Activated CD8-positive, alpha-beta T cell treated with anti-CD3 and anti-CD28 coated beads for 36 hours (primary cell): Measurements from ENCODE around the gene RBM45. TPM values are rescaled to one million over a fixed set of nuclear protein-coding genes. Genes with fewer than 3 reads are reported as not detected.

Source experiments
- ATAC-seq: fragments of 200-7000 bp; cut with Tn5 transposase; one replicate; pipeline ENCODE4 v1.10.0; 2021; ENCODE audit warnings: mild to moderate bottlenecking, moderate library complexity
- CTCF ChIA-PET: fragments of 350-600 bp; sonication (Branson Sonifier 250); formaldehyde crosslinking; loops from one replicate; lab custom pipeline; 2021; ENCODE audit warnings: antibody characterized with exemption; lab: Charles Lee
- POLR2A ChIA-PET: fragments of 350-600 bp; sonication (Branson Sonifier 250); formaldehyde crosslinking; loops from one replicate; lab custom pipeline; 2021; ENCODE audit warnings: antibody characterized with exemption; lab: Charles Lee
- DNase-seq: peaks from one replicate; pipeline ENCODE4 v3.0.0-alpha.2; 2020
- H3K27ac Mint-ChIP-seq: one replicate; pipeline ENCODE4 v1.8.0; 2021; ENCODE audit warnings: mild to moderate bottlenecking, mixed read lengths
- H3K27me3 Mint-ChIP-seq: one replicate; pipeline ENCODE4 v1.8.0; 2021; ENCODE audit warnings: mixed read lengths
- H3K36me3 Mint-ChIP-seq: one replicate; pipeline ENCODE4 v1.8.0; 2021; ENCODE audit warnings: low read depth, mixed read lengths
- H3K4me1 Mint-ChIP-seq: one replicate; pipeline ENCODE4 v1.8.0; 2021; ENCODE audit warnings: low read depth, mixed read lengths
- H3K4me3 Mint-ChIP-seq: one replicate; pipeline ENCODE4 v1.8.0; 2021; ENCODE audit warnings: mild to moderate bottlenecking, moderate library complexity, mixed read lengths
- H3K9me3 Mint-ChIP-seq: one replicate; pipeline ENCODE4 v1.8.0; 2021; ENCODE audit warnings: mixed read lengths
- intact Hi-C: fragments of 100-400 bp; cut with micrococcal nuclease; formaldehyde crosslinking; loops from one replicate; pipeline ENCODE4 v1.10.0; 2022
- total RNA-seq, 2 experiments: library from RNA; stranded (reverse); gene quantifications; one replicate each; pipeline ENCODE4 v1.2.3, GENCODE V29; 2021
- TF ChIP-seq, protein P1 (sequence below): fragments of 200-600 bp; IDR thresholded peaks from one replicate; pipeline ENCODE4 v1.8.0; 2022; ENCODE audit warnings: antibody characterized with exemption, mild to moderate bottlenecking

RBM45 gene
- total RNA-seq, 2 experiments from 2014 or later: 9.0 to 10.6 TPM

DNA sequence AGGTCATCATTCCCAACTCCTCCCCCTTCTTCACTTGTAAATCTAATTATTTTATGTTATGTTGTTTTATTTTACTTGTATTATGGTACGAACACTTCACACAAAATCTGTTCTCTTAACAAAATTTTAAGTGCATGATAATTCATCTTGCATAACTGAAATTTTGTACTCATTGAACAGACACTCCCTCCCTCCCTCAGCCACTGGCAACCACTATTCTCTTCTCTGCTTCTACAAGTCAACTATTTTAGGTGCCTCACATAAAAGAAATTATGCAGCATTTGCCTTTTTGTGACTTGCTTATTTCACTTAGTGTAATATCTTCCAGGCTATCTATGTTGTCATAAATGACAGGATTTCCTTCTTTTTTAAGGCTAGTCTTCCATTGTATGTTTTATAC is 51.7 kb downstream of the RBM45 start:
- TF ChIP-seq, protein P1, sequence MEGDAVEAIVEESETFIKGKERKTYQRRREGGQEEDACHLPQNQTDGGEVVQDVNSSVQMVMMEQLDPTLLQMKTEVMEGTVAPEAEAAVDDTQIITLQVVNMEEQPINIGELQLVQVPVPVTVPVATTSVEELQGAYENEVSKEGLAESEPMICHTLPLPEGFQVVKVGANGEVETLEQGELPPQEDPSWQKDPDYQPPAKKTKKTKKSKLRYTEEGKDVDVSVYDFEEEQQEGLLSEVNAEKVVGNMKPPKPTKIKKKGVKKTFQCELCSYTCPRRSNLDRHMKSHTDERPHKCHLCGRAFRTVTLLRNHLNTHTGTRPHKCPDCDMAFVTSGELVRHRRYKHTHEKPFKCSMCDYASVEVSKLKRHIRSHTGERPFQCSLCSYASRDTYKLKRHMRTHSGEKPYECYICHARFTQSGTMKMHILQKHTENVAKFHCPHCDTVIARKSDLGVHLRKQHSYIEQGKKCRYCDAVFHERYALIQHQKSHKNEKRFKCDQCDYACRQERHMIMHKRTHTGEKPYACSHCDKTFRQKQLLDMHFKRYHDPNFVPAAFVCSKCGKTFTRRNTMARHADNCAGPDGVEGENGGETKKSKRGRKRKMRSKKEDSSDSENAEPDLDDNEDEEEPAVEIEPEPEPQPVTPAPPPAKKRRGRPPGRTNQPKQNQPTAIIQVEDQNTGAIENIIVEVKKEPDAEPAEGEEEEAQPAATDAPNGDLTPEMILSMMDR: no peak
- no peaks in the 10 kb centered on the region for H3K4me1 Mint-ChIP-seq
- CTCF ChIA-PET: no interaction called here
- no peaks in the 10 kb centered on the region for H3K9me3 Mint-ChIP-seq
- DNase-seq (no peak), ATAC-seq (no peak)
- H3K27me3 Mint-ChIP-seq: peaks cover 12% of the 10 kb centered on the region
- intact Hi-C loops: no loop called here
- POLR2A ChIA-PET: no interaction called here
- no peaks in the 10 kb centered on the region for H3K36me3 Mint-ChIP-seq
- H3K27ac Mint-ChIP-seq: no peak overlapping the region
- no peak overlapping the region for H3K4me3 Mint-ChIP-seq

DNA sequence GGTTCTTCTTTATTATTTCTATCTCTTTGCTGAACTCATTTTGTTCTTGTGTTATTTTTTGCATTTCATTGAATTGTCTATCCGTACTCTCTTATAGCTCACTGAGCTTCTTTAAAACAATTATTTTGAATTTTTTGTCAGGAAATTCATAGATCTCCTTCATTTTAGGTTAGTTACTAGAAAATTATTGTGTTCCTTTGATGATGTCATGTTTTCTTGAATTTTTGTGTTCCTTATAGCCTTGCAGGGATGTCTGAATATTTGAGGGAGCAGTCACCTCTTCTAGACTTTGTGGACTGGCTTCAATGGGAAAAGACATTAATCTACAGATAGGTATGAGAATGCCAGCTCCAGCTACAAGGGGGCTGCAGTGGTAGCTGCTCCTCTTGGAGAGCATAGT is 61.4 kb downstream of the RBM45 start:
- POLR2A ChIA-PET: no interaction called here
- DNase-seq (no peak), ATAC-seq (no peak)
- TF ChIP-seq, protein P1: no peak
- Mint-ChIP-seq H3K36me3 (no peaks in the 10 kb centered on the region), H3K4me1 (no peaks in the 10 kb centered on the region), H3K27me3 (peaks cover 11% of the 10 kb centered on the region), H3K27ac (no peak overlapping the region), H3K4me3 (no peak overlapping the region), H3K9me3 (no peaks in the 10 kb centered on the region)
- CTCF ChIA-PET: no interaction called here
- intact Hi-C loops: no loop called here

DNA sequence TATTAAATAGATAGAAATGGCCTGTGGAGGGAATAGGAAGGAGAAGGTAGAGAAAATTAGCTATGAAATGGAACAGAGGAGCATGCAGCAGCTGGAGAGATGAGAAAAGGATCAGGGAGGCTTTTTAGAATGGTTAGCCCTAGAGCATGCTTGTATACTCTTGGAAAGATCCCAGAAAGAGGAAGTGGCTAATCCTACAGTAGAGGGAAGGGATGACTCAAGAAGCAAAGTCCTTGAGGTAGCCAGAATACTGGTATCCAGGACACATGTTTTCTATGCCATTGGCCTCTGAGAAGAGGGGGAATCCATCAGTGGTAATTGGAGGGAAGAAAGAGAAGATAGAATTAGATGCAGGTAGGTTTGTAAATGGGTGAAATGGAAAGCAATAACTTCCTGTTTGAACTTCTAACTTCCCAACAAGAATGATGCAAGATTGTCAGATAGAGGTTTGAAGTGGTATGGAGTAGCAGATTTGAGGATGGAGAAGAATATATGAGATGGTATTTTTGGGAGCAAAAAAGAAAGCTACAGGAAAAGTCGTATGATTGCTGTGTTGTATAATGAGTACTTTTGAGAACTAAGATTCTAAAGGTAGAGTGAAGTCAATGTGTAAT is 64.9 kb downstream of the RBM45 start:
- H3K27ac Mint-ChIP-seq: no peak overlapping the region
- H3K9me3 Mint-ChIP-seq: no peaks in the 10 kb centered on the region
- H3K4me1 Mint-ChIP-seq: no peaks in the 10 kb centered on the region
- intact Hi-C loops: no loop called here
- ATAC-seq (no peak), DNase-seq (no peak)
- TF ChIP-seq, protein P1: no peak
- H3K4me3 Mint-ChIP-seq: no peak overlapping the region
- ChIA-PET CTCF (no interaction called here), POLR2A (no interaction called here)
- peaks cover 11% of the 10 kb centered on the region for H3K27me3 Mint-ChIP-seq
- H3K36me3 Mint-ChIP-seq: no peaks in the 10 kb centered on the region

Other genes starting within 250 kb of the RBM45 start
- not detected for gene PDE11A, start 39.7 kb upstream of the RBM45 start, total RNA-seq
- 1 to 10 TPM; 2.5 to 4.0 TPM for gene OSBPL6, start 82.1 kb downstream of the RBM45 start, total RNA-seq